ENCODE measurements around the gene RSPH6A.

DNA sequence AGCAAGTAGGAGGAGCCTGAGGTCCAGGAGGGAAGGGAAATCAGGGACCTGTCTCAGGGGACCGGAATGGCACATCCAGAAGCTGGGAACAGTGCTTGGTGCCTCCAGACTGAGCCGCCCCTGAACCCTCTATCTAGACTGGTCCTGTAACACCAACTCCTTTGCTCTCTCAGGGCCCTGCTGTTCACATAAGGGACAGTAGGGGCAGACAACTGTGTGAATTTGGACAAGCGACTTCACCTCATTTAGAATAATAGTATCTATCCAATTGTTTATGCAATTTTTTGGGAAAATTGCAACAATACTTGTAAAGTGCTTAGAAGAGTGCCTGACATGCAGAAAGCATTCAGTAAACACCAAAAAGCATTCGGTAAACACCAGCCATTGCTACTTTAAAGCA is 33.8 kb upstream of the RSPH6A start:
- TF ChIP-seq, protein P1, sequence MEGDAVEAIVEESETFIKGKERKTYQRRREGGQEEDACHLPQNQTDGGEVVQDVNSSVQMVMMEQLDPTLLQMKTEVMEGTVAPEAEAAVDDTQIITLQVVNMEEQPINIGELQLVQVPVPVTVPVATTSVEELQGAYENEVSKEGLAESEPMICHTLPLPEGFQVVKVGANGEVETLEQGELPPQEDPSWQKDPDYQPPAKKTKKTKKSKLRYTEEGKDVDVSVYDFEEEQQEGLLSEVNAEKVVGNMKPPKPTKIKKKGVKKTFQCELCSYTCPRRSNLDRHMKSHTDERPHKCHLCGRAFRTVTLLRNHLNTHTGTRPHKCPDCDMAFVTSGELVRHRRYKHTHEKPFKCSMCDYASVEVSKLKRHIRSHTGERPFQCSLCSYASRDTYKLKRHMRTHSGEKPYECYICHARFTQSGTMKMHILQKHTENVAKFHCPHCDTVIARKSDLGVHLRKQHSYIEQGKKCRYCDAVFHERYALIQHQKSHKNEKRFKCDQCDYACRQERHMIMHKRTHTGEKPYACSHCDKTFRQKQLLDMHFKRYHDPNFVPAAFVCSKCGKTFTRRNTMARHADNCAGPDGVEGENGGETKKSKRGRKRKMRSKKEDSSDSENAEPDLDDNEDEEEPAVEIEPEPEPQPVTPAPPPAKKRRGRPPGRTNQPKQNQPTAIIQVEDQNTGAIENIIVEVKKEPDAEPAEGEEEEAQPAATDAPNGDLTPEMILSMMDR (IDR thresholded peaks at IDR 0.05) = no peak
- no peak for TF ChIP-seq POLR2AphosphoS5 (IDR thresholded peaks at IDR 0.05)
- TF ChIP-seq POLR2A (IDR thresholded peaks at IDR 0.05) = no peak

Data from prostate gland (tissue), 2 donors.